Stimulated activated CD8-positive, alpha-beta memory T cell treated with anti-CD3 and anti-CD28 coated beads, Interleukin-4, amount 100 ng/mL, for 1 hour (primary cell): Measurements from ENCODE around the gene MIAT.

Experiments
- DNase-seq, 2 donors: peaks; one replicate each; pipeline ENCODE4 v3.0.0-alpha.2; 2020; ENCODE audit warnings: low read depth in 2 of 2, low spot score in 1 of 2

MIAT gene

GRCh38 chr22:26631282-26631681 is 26.1 kb upstream of the MIAT start:
- no peak for DNase-seq

GRCh38 chr22:26632422-26633155 is 24.8 kb upstream of the MIAT start:
- no peak for DNase-seq

GRCh38 chr22:26634189-26634588 is 23.2 kb upstream of the MIAT start:
- DNase-seq: no peak

- DNase-seq: no peak
Observed at GRCh38 chr22:26635117-26635516, 22.3 kb upstream of the MIAT start.

- no peak for DNase-seq
Observed at GRCh38 chr22:26636296-26636695, 21.1 kb upstream of the MIAT start.

GRCh38 chr22:26642465-26643417 is 14.6 kb upstream of the MIAT start:
- DNase-seq: peak; percentile 64 to 65

GRCh38 chr22:26643418-26644100 is 13.8 kb upstream of the MIAT start:
- DNase-seq: no peak

- no peak for DNase-seq
Observed at GRCh38 chr22:26646158-26646557, 11.2 kb upstream of the MIAT start.

- no peak for DNase-seq
Observed at GRCh38 chr22:26648011-26648497, 9.3 kb upstream of the MIAT start.

GRCh38 chr22:26648528-26649388 is 8.6 kb upstream of the MIAT start:
- no peak for DNase-seq

GRCh38 chr22:26650722-26651421 is 6.5 kb upstream of the MIAT start:
- DNase-seq: no peak

- no peak for DNase-seq
Observed at GRCh38 chr22:26651815-26652214, 5.6 kb upstream of the MIAT start.

- DNase-seq: no peak
Observed at GRCh38 chr22:26658161-26658560, 773 bp downstream of the MIAT start.

GRCh38 chr22:26658671-26659478 is 1.5 kb downstream of the MIAT start:
- DNase-seq: peak; percentile 33 to 48

- no peak for DNase-seq
Observed at GRCh38 chr22:26660356-26660755, 3.0 kb downstream of the MIAT start.

GRCh38 chr22:26660961-26661578 is 3.7 kb downstream of the MIAT start:
- no peak for DNase-seq

- DNase-seq: no peak
Observed at GRCh38 chr22:26662160-26662559, 4.8 kb downstream of the MIAT start.

GRCh38 chr22:26663374-26663923 is 6.1 kb downstream of the MIAT start:
- no peak for DNase-seq
